Uterus (tissue), 2 donors: ENCODE measurements around the gene CEBPA.

Experiments
- POLR2A ChIP-seq, 2 donors: fragments of 450-650 bp; IDR thresholded peaks; one replicate each; pipeline ENCODE4 v1.6.1; 2016; ENCODE audit warnings: antibody characterized with exemption in 2 of 2, mild to moderate bottlenecking in 1 of 2, moderate library complexity in 1 of 2
- TF ChIP-seq, protein P1 (sequence below), 4 experiments: fragments of 200-600 bp in 2 of 4; fragments of 450-650 bp in 2 of 4; sonication (generic) in 2 of 4; IDR thresholded peaks; one replicate each; pipeline ENCODE4 v1.5.1; 2016 to 2019; ENCODE audit warnings: antibody characterized with exemption in 4 of 4, mild to moderate bottlenecking in 2 of 4, moderate library complexity in 1 of 4

DNA sequence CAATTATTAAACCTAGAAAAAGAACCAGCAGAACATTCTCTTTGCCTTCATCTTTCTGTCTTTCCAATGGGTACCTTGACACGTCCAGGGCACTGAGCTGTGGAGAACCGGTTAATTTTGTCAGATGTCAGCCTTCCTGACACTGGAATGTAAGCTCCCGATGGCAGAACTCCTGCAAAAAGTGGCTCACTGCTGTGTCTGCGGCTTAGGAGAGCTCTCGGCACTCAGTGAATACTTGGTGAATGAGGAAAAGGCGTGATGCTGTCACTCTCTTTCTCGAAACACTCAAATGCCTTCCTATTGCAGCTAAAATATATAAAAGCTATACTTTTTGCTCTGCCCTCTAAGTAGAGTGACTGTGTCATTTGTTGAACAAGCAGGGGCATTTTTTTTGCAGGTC, 17.6 kb downstream of the CEBPA start:
- TF ChIP-seq, protein P1, sequence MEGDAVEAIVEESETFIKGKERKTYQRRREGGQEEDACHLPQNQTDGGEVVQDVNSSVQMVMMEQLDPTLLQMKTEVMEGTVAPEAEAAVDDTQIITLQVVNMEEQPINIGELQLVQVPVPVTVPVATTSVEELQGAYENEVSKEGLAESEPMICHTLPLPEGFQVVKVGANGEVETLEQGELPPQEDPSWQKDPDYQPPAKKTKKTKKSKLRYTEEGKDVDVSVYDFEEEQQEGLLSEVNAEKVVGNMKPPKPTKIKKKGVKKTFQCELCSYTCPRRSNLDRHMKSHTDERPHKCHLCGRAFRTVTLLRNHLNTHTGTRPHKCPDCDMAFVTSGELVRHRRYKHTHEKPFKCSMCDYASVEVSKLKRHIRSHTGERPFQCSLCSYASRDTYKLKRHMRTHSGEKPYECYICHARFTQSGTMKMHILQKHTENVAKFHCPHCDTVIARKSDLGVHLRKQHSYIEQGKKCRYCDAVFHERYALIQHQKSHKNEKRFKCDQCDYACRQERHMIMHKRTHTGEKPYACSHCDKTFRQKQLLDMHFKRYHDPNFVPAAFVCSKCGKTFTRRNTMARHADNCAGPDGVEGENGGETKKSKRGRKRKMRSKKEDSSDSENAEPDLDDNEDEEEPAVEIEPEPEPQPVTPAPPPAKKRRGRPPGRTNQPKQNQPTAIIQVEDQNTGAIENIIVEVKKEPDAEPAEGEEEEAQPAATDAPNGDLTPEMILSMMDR (IDR thresholded peaks at IDR 0.05) = no peak
- TF ChIP-seq POLR2A (IDR thresholded peaks at IDR 0.05) = no peak
